CD4-positive, CD25-positive, alpha-beta regulatory T cell (primary cell): ENCODE measurements around the gene DPYSL4. TPM values are rescaled to one million over a fixed set of nuclear protein-coding genes. Genes with fewer than 3 reads are reported as not detected.
"Not testable (repeated sequence)": the region's sequence is repeated elsewhere in the genome, so short reads cannot be mapped to it uniquely, and the experiment has no call there.

Experiments
- ATAC-seq, 2 donors: fragments of 150-1000 bp; cut with Tn5 transposase; one replicate each; pipeline ENCODE4 v1.10.0; 2021; ENCODE audit warnings: low read depth in 2 of 2, moderate number of reproducible peaks in 2 of 2, moderate library complexity in 1 of 2
- DNase-seq, 3 donors: peaks; one replicate each; pipeline versions ENCODE4 v3.0.0 to v3.0.0-alpha.2; 2012 to 2022; ENCODE audit warnings: mixed read lengths in 1 of 3
- H3K27ac ChIP-seq: one replicate; pipeline ENCODE4 v1.7.0; 2013; ENCODE audit warnings: mild to moderate bottlenecking, low read length; ENCODE audit not compliant: insufficient read depth, poor library complexity, severe bottlenecking
- H3K27me3 ChIP-seq: one replicate; pipeline ENCODE4 v1.7.0; 2013; ENCODE audit warnings: low read length; ENCODE audit not compliant: control insufficient read depth, insufficient read depth
- H3K36me3 ChIP-seq: one replicate; pipeline ENCODE4 v1.7.0; 2013; ENCODE audit warnings: mild to moderate bottlenecking, low read length, moderate library complexity; ENCODE audit not compliant: control insufficient read depth, insufficient read depth
- H3K4me1 ChIP-seq: 2 replicates; pipeline ENCODE4 v1.7.0; 2013; ENCODE audit warnings: mild to moderate bottlenecking, low read length; ENCODE audit not compliant: insufficient read depth, control insufficient read depth, poor library complexity, severe bottlenecking
- H3K4me3 ChIP-seq: one replicate; pipeline ENCODE4 v1.7.0; 2013; ENCODE audit warnings: low read depth, mild to moderate bottlenecking, low read length, moderate library complexity
- H3K9me3 ChIP-seq, 2 experiments: 1 replicate in 1 of 2; 2 replicates in 1 of 2; pipeline ENCODE4 v1.7.0; 2013; ENCODE audit warnings: low read length in 2 of 2, mild to moderate bottlenecking in 1 of 2, moderate library complexity in 1 of 2; ENCODE audit not compliant: control insufficient read depth in 2 of 2
- H3K27ac Mint-ChIP-seq, 3 donors: one replicate each; pipeline ENCODE4 v1.8.0; 2020 to 2022; ENCODE audit warnings: mild to moderate bottlenecking in 3 of 3, mixed read lengths in 3 of 3, moderate library complexity in 2 of 3
- H3K27me3 Mint-ChIP-seq: one replicate; pipeline ENCODE4 v1.8.0; 2022; ENCODE audit warnings: mild to moderate bottlenecking, mixed read lengths
- H3K36me3 Mint-ChIP-seq: one replicate; pipeline ENCODE4 v1.8.0; 2020; ENCODE audit warnings: mixed read lengths
- H3K4me1 Mint-ChIP-seq, 4 donors: one replicate each; pipeline ENCODE4 v1.8.0; 2020 to 2022; ENCODE audit warnings: mixed read lengths in 4 of 4, mild to moderate bottlenecking in 1 of 4
- H3K4me3 Mint-ChIP-seq, 4 donors: one replicate each; pipeline ENCODE4 v1.8.0; 2020 to 2022; ENCODE audit warnings: mild to moderate bottlenecking in 4 of 4, mixed read lengths in 4 of 4, moderate library complexity in 3 of 4
- H3K9me3 Mint-ChIP-seq, 7 donors: one replicate each; pipeline ENCODE4 v1.8.0; 2020 to 2022; ENCODE audit warnings: mixed read lengths in 7 of 7, mild to moderate bottlenecking in 3 of 7, moderate library complexity in 2 of 7
- polyA plus RNA-seq, 4 donors: library from polyadenylated mRNA; unstranded; fragments of 300-500 nt; fragmentation: Illumina TruSeq; gene quantifications; one replicate each; pipeline ENCODE4 v1.2.3, GENCODE V29; 2021
- total RNA-seq: library from RNA; stranded (reverse); gene quantifications from one replicate; pipeline ENCODE4 v1.2.3, GENCODE V29; 2022

Gene DPYSL4
- total and polyA plus RNA-seq, 5 donors from 2014 or later: 1.2 to 1.9 TPM; not detected in 3

GRCh38 chr10:132220996-132221395, 34.2 kb downstream of the DPYSL4 start:
- H3K9me3 Mint-ChIP-seq: peaks cover 0 to 16% (median 3%) of the 10 kb centered on the region in 7 donors
- not testable (repeated sequence) for H3K36me3 ChIP-seq, H3K9me3 ChIP-seq, H3K4me1 ChIP-seq, H3K27ac ChIP-seq, DNase-seq, H3K27me3 ChIP-seq, H3K4me1 Mint-ChIP-seq, H3K4me3 Mint-ChIP-seq, ATAC-seq, H3K27me3 Mint-ChIP-seq, H3K36me3 Mint-ChIP-seq, H3K4me3 ChIP-seq, H3K27ac Mint-ChIP-seq

- H3K27me3 ChIP-seq: no peaks in the 10 kb centered on the region
- peaks cover 6% of the 10 kb centered on the region for H3K36me3 Mint-ChIP-seq
- H3K4me1 Mint-ChIP-seq: peaks cover 0 to 3% (median 0%) of the 10 kb centered on the region in 4 donors
- peaks cover 0 to 6% (median 2%) of the 10 kb centered on the region in 7 donors for H3K9me3 Mint-ChIP-seq
- no peaks in the 10 kb centered on the region for H3K4me1 ChIP-seq
- no peaks in the 10 kb centered on the region for H3K36me3 ChIP-seq
- DNase-seq: no peak
- no peak overlapping the region for H3K27ac Mint-ChIP-seq
- H3K9me3 ChIP-seq: no peaks in the 10 kb centered on the region
- H3K27ac ChIP-seq: no peak overlapping the region
- ATAC-seq: no peak
- no peak overlapping the region for H3K4me3 ChIP-seq
- H3K27me3 Mint-ChIP-seq: peaks cover 4% of the 10 kb centered on the region
- H3K4me3 Mint-ChIP-seq: no peak overlapping the region
Measured at GRCh38 chr10:132222726-132223125, 36.0 kb downstream of the DPYSL4 start.

DNA sequence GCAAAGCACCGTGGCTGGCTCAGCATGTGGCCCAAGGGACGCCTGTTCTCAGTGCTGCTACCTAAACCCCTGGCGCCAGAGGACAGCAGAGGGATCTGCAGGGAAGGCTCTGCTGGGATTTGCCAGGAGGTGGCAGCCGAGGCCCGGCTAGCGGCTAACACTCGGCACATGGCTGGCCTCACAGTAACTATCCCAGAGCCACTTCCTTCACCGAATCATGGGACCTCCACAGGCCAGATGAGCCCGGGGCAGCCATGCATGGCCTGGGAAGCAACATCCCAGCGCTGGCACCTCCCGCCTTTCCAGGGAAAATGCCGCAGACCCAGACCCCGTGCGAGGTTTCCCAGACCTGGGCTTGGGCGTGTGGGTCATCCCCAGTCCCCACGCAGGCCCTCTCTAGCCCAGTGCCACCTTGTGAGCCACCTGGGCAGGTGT, 36.4 kb downstream of the DPYSL4 start:
- no peak overlapping the region for H3K27ac ChIP-seq
- H3K4me3 ChIP-seq: no peak overlapping the region
- H3K27ac Mint-ChIP-seq: no peak overlapping the region
- H3K4me1 Mint-ChIP-seq: peaks cover 0 to 3% (median 0%) of the 10 kb centered on the region in 4 donors
- peak; percentile 35 to 72 (median 36) for DNase-seq
- H3K27me3 ChIP-seq: no peaks in the 10 kb centered on the region
- peaks cover 0 to 4% (median 0%) of the 10 kb centered on the region in 7 donors for H3K9me3 Mint-ChIP-seq
- no peaks in the 10 kb centered on the region for H3K4me1 ChIP-seq
- H3K36me3 ChIP-seq: no peaks in the 10 kb centered on the region
- H3K4me3 Mint-ChIP-seq: no peak overlapping the region
- H3K36me3 Mint-ChIP-seq: peaks cover 6% of the 10 kb centered on the region
- ATAC-seq: peak; percentile 73 to 77
- peaks cover 4% of the 10 kb centered on the region for H3K27me3 Mint-ChIP-seq
- no peaks in the 10 kb centered on the region for H3K9me3 ChIP-seq

- peaks cover 0 to 3% (median 0%) of the 10 kb centered on the region in 7 donors for H3K9me3 Mint-ChIP-seq
- DNase-seq: no peak
Measured at GRCh38 chr10:132223611-132224342, 37.0 kb downstream of the DPYSL4 start.

DNA sequence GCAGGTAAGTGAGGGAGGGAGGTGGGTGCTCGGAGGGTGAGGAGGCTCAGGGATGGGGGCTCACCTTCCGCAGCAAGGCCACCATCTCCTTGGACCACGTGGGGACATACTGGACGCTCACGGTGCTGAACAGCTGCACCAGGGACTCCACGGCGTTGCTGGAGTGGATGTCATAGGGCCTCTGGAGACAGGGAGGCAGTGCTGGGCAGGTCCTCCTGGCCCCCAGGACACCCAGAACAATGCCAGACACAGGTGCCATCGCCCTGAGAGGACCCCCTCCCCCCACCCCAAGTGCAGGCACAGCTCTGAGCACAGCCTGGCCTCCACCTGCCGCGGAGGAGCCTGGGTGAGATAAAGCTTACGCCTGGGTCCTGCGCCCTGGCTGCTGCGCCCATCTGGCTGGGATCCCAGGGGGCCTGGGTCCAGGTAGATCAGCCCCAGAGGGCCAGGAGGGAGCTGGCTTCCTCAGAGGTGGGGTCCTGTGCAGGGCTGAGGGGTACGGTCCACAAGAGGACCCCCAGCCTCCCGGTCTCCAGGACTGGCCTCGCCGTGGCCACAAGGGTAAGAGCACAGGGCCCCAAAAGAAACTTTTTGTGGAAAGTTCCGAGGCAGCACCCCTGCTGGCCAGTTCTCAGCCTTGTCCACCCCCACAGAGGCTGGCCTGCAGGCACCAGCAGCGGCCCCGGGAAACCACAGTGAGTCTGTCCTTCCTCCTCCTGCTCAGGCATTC, 37.8 kb downstream of the DPYSL4 start:
- Histone ChIP-seq H3K27ac (no peak overlapping the region), H3K36me3 (no peaks in the 10 kb centered on the region), H3K4me1 (peaks cover under 1% of the 10 kb centered on the region), H3K27me3 (no peaks in the 10 kb centered on the region), H3K4me3 (no peak overlapping the region), H3K9me3 (no peaks in the 10 kb centered on the region)
- ATAC-seq (no peak), DNase-seq (no peak)
- Mint-ChIP-seq H3K36me3 (no peaks in the 10 kb centered on the region), H3K27ac (no peak overlapping the region), H3K9me3 (no peaks in the 10 kb centered on the region), H3K4me1 (peaks cover 0 to 7% (median 1%) of the 10 kb centered on the region in 4 donors), H3K27me3 (no peaks in the 10 kb centered on the region), H3K4me3 (no peak overlapping the region)

More at GRCh38 chr10:132223611-132224342, 37.0 kb downstream of the DPYSL4 start:
- Mint-ChIP-seq H3K27ac (no peak overlapping the region), H3K36me3 (peaks cover 2% of the 10 kb centered on the region), H3K4me3 (no peak overlapping the region), H3K4me1 (peaks cover 0 to 3% (median 0%) of the 10 kb centered on the region in 4 donors), H3K27me3 (peaks cover 4% of the 10 kb centered on the region)
- H3K27ac ChIP-seq: no peak overlapping the region
- H3K4me3 ChIP-seq: no peak overlapping the region
- H3K9me3 ChIP-seq: no peaks in the 10 kb centered on the region
- H3K4me1 ChIP-seq: no peaks in the 10 kb centered on the region
- H3K27me3 ChIP-seq: no peaks in the 10 kb centered on the region
- ATAC-seq: no peak
- H3K36me3 ChIP-seq: no peaks in the 10 kb centered on the region

DNA sequence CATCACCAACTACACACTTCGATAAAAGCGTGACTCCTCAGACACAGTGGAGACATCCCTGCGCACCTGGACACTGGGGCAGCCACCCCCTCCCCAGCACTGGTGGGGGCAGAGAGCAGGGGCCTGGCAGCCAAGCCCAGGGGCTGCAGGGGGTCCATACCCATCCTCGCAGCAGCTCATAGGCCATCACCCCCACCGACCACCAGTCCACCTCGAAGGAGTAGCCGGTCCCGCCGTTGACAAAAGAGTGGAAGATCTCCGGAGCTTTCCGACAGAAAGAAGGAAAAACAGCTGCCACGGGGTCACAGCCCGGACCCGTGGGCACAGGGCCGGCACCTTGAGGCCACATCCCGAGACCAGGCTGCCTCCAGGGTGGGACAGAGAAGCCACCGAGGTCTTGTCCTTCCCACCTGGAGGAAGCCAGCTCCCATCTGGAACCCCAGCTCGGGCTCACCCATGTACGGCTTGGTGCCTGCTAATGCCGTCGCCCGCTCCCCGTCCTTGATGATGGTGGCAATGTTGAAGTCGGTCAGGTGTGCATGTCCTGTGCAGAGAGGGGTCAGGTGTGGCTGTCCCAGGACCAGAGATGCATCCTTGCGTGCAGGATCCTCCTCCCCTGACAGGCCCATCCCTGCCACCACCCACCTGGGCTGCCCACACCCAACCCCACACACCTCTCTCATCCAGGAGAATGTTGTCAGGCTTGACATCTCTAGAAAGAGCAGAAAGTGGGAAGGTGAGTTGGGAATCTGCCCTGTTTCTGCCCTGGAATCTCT, 38.5 kb downstream of the DPYSL4 start:
- Mint-ChIP-seq H3K27ac (no peak overlapping the region), H3K9me3 (no peaks in the 10 kb centered on the region), H3K27me3 (no peaks in the 10 kb centered on the region), H3K36me3 (no peaks in the 10 kb centered on the region), H3K4me3 (no peak overlapping the region), H3K4me1 (peaks cover 0 to 13% (median 5%) of the 10 kb centered on the region in 4 donors)
- ATAC-seq: no peak
- Histone ChIP-seq H3K4me1 (peaks cover 5% of the 10 kb centered on the region), H3K27me3 (no peaks in the 10 kb centered on the region), H3K9me3 (no peaks in the 10 kb centered on the region), H3K36me3 (no peaks in the 10 kb centered on the region), H3K4me3 (no peak overlapping the region), H3K27ac (no peak overlapping the region)
- no peak for DNase-seq

GRCh38 chr10:132225849-132226205, 39.1 kb downstream of the DPYSL4 start:
- Mint-ChIP-seq H3K27me3 (no peaks in the 10 kb centered on the region), H3K4me3 (no peak overlapping the region), H3K27ac (no peak overlapping the region), H3K4me1 (peaks cover 0 to 16% (median 5%) of the 10 kb centered on the region in 4 donors), H3K36me3 (no peaks in the 10 kb centered on the region), H3K9me3 (no peaks in the 10 kb centered on the region)
- Histone ChIP-seq H3K4me3 (no peak overlapping the region), H3K4me1 (peaks cover 5% of the 10 kb centered on the region), H3K9me3 (no peaks in the 10 kb centered on the region), H3K36me3 (no peaks in the 10 kb centered on the region), H3K27me3 (no peaks in the 10 kb centered on the region), H3K27ac (no peak overlapping the region)
- DNase-seq (no peak), ATAC-seq (no peak)
